22Rv1 (cell line): ENCODE measurements around the gene ASB4.
"Not testable (repeated sequence)": the region's sequence is repeated elsewhere in the genome, so short reads cannot be mapped to it uniquely, and the experiment has no call there.

Source experiments
- H3K27ac ChIP-seq: fragments of 450-650 bp; 2 replicates; pipeline ENCODE4 v1.5.1; 2017
- ZFX ChIP-seq: fragments of 450-650 bp; IDR thresholded peaks from 2 replicates; pipeline ENCODE4 v1.6.1; 2017; ENCODE audit warnings: antibody characterized with exemption, borderline replicate concordance
- TF ChIP-seq, protein P1 (sequence below): fragments of 450-650 bp; IDR thresholded peaks from 2 replicates; pipeline ENCODE4 v1.5.1; 2017; ENCODE audit warnings: mild to moderate bottlenecking

ASB4 gene

GRCh38 chr7:95454438-95455045 is 31.2 kb upstream of the ASB4 start:
- TF ChIP-seq ZFX, result no peak
- TF ChIP-seq, protein P1, sequence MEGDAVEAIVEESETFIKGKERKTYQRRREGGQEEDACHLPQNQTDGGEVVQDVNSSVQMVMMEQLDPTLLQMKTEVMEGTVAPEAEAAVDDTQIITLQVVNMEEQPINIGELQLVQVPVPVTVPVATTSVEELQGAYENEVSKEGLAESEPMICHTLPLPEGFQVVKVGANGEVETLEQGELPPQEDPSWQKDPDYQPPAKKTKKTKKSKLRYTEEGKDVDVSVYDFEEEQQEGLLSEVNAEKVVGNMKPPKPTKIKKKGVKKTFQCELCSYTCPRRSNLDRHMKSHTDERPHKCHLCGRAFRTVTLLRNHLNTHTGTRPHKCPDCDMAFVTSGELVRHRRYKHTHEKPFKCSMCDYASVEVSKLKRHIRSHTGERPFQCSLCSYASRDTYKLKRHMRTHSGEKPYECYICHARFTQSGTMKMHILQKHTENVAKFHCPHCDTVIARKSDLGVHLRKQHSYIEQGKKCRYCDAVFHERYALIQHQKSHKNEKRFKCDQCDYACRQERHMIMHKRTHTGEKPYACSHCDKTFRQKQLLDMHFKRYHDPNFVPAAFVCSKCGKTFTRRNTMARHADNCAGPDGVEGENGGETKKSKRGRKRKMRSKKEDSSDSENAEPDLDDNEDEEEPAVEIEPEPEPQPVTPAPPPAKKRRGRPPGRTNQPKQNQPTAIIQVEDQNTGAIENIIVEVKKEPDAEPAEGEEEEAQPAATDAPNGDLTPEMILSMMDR, result no peak
- H3K27ac ChIP-seq, result no peak overlapping the region

DNA sequence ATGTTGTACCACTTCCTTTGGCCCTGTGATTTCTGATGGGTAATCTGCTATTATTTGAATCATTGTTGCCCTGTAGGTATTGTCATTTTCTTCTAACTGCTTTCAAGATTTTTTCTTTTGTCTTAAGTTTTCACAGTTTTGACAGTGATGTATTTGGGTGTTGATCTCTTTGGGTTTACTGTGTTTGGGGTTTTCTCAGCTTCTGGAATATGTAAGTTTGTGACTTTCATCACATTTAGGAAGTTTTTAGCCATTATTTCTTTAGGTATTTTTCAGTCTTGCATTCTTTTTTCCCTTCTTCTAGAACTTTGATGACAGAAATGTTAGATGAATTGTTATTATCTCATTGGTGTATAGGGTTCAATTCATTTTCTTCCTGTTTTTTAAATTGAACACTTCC is 27.8 kb upstream of the ASB4 start:
- H3K27ac ChIP-seq, result no peak overlapping the region
- TF ChIP-seq, protein P1, result no peak
- TF ChIP-seq ZFX, result no peak

- not testable (repeated sequence) for H3K27ac ChIP-seq
These were observed 25.1 kb upstream of the ASB4 start for GRCh38 chr7:95460653-95461052.

DNA sequence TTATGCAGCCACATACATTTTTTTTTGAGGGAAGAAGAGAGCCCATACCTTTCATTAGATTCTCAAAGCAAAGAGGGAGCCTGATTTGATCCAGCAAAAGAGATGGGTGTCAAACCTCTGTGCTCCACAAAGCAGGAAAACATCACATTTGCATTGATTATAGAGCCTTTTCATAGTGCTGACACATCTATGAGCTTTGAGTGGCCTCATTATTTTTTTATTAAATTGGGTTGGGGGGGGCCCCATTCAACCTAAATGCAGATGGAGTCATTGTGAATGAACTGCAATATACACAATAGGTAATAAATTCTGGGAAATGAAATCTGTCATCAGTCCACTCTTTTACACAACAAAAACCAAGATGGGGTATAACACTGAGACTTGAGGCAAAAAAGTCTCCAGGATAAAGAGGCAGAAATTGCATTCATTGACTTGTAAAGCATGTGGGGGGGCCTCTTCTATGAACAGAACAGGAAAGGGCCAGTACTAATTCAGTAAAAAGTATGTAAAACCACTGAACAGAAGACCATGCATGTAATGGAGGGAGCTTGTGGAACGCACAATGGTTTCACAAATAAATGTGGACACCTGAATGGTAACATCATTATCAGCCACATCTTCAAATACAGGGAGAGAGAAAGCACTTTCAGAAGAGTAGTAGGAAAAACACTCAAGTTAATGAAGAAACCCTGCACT is 17.7 kb upstream of the ASB4 start:
- H3K27ac ChIP-seq, result no peak overlapping the region
- TF ChIP-seq ZFX, result no peak
- TF ChIP-seq, protein P1, result no peak

GRCh38 chr7:95469187-95469586 is 16.6 kb upstream of the ASB4 start:
- TF ChIP-seq, protein P1, result no peak
- TF ChIP-seq ZFX, result no peak
- H3K27ac ChIP-seq, result no peak overlapping the region

DNA sequence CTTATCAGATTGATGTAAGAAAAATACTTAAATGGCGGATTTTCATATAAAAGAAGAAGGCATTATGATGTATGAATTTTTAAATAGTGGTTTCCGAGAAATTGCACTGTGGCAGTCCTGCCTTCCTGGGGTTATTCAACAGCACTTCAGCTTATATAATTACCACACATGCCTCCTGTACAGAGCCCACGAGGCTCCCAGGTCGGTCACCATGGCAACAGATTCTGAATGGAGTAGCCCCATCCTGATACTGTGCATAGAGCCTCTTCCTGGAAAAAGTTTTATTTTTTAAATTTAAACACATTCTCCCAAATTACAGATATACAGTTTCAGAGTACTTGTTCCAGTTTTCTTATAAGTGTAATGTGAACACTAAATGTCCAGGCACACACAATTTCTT is 15.9 kb upstream of the ASB4 start:
- no peak overlapping the region for H3K27ac ChIP-seq
- TF ChIP-seq, protein P1, result no peak
- TF ChIP-seq ZFX, result no peak

DNA sequence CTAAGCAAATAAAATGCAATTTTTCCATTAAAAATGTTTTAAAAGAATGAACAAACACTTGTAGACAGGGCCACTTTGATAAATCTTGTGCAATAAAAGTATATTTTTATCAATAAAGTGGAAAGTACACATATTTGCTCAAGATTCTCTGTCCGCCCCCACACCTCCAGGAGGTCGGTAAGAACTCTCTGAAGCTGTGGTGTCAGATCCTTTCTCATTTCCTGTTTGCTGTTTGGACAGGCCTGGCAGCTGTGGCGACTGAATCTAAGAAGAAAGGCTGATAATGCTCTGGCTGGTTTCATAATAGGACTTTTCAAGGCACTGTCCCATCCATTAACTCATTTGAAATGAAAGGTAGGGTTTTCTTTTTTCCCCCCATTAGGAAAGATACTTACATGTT is 15.3 kb upstream of the ASB4 start:
- no peak overlapping the region for H3K27ac ChIP-seq
- TF ChIP-seq ZFX, result no peak
- TF ChIP-seq, protein P1, result no peak
